HK-2 (cell line): ENCODE measurements around the gene COG7.
"Not testable (repeated sequence)": the region's sequence is repeated elsewhere in the genome, so short reads cannot be mapped to it uniquely, and the experiment has no call there.

ENCODE experiments used
- DNase-seq: peaks from one replicate; pipeline ENCODE4 v3.0.0-alpha.2; 2018; ENCODE audit not compliant: unreplicated experiment

COG7 gene

DNA sequence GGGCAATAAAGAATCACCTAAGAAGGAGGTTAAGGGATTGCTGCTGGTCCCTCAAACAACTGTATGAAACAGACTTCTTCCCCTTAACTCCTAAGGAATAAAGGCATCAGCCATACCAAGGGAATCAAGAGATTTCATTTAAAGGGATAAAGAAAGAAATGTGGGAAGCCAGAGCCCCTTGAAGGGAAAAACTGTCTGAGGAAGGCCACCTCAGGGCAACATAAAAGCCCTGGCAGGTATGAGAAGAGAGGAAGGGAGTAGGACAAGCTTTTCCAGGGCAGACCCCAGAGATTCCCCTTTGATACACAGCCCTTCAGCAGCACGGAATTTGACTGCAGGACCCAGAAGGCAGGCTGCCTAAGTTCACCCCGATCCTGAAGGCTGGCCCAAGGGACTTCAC lies 43.5 kb downstream of the COG7 start:
- no peak for DNase-seq

DNA sequence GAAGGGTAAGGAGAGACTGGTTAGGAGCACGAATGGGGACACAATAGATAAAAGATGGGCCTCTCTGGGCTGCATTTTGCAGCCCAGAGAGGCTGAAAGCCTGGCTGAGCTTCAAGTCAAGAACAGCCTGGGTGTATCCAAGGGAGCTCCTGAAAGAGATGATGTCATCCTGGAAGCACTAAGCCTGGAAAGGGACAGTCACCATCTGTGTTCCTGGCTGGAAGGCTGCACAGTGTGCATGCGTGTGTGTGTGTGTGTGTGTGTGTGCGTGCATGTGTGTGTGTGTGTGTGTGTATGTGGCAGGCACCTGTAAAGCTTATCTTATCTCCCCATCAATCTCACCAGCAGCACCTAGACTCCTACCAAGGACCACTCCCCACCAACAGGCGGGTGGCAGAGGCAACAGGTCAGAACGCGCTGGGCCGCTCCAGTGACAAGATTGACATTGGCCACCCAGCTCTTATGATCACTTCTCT lies 44.1 kb downstream of the COG7 start:
- DNase-seq, result peak; percentile 11

DNA sequence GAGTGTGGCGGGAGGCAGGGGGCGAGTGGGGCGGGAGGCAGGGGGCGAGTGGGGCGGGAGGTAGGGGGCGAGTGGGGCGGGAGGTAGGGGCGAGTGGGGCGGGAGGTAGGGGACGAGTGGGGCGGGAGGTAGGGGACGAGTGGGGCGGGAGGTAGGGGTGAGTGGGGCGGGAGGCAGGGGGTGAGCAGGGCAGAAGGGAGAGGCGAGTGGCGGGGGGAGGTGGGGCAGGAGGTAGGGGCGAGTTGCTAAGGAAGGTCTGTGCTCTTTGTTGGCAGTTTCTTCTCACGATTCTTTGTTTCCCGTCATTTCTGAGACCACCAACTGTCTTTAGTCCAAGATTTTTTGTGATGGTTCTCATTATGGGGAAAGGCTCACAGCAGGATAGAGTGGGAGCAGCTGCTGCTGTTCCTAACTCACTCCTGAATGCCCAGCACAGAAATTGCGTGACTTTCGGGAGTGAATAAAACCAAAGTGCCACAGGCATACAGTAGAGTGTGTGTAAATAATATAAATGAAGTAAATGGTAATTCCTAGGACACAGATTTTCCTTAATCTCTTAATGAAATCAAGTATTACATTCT lies 44.7 kb downstream of the COG7 start:
- DNase-seq, result no peak

GRCh38 chr16:23407436-23408127 lies 45.4 kb downstream of the COG7 start:
- no peak for DNase-seq

GRCh38 chr16:23406546-23407240 lies 46.3 kb downstream of the COG7 start:
- DNase-seq, result no peak

GRCh38 chr16:23406024-23406423 lies 47.0 kb downstream of the COG7 start:
- DNase-seq, result no peak

- DNase-seq, result no peak
Measured at GRCh38 chr16:23403547-23403946, 49.4 kb downstream of the COG7 start.

DNA sequence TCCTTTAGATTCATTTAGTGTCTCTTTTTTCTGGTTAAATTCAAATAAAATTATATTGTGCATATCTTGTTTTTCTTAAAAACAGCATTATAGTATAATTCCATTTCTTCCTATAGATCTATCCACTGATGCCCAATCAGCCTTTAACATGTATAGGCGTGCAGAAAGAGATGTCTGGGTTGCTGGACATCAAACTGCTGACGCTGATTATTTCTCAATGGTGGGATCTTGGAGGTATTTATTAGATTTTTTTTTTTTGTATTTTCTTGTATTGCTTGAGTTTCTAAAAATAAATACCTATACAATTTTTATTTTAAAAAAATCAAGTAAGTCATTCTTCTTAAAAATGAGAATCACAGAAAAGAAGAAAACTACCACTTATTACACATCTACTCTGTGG lies 50.9 kb downstream of the COG7 start:
- no peak for DNase-seq

- no peak for DNase-seq
Measured at GRCh38 chr16:23401139-23401538, 51.9 kb downstream of the COG7 start.

GRCh38 chr16:23400447-23400846 lies 52.5 kb downstream of the COG7 start:
- DNase-seq, result not testable (repeated sequence)

DNA sequence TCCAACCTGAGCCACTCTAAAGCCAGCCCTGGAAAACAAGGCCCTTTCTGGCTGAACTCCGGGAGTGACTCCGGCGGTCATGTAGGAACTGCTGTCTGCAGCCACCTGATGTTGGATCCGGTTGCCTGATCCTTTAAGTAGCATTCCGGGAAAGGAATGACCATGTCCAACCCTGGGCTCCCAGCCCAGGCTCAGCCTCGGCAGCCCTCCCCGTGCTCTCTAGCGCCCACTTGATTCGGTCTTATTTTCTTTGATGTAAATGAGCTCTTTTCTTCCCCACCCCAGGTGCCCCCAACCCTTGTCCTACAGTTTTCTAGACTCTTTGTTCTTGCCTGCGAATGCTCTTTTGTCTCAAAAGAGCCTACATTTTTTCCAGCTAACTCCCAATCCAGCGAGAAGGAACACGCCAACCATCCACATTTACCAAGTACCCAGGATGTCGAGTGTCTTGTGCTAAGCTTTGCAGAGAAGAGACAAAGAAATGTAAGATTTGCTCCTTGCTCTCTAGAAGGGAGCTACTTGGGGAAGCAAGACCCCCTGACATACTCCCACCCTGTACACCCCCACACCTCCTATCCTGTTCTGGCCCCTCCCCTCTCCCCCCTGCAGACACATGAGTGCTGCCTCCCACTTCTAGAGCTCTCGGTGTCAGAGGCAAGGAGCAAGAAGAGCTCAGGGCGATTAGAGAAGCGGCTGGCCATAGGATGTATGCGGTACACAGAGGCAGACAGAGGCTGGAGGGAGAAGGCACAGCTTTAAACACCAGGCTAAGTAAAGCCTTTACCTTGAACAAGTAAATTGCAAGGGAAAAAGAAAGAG lies 53.8 kb downstream of the COG7 start:
- no peak for DNase-seq

- DNase-seq, result no peak
Measured at GRCh38 chr16:23397464-23397863, 55.5 kb downstream of the COG7 start.

DNA sequence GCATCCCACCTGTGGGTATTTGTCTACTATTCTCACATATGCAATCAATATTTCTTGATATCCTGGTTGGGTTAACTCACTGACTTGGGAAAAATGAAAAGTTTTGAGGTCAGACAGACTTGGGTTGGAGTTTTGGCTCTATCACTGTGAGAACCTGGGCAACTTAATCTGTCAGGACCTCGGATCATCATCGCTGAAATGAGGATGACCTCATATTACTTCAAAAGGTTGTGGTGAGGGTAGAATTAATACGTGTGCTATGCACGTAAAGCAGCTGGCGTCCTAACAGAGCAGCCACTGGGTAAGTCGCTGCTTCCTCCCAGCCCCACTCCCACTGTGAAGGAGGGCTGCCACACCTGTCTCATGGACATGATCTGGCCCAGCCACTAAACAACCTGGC lies 57.3 kb downstream of the COG7 start:
- DNase-seq, result no peak

DNA sequence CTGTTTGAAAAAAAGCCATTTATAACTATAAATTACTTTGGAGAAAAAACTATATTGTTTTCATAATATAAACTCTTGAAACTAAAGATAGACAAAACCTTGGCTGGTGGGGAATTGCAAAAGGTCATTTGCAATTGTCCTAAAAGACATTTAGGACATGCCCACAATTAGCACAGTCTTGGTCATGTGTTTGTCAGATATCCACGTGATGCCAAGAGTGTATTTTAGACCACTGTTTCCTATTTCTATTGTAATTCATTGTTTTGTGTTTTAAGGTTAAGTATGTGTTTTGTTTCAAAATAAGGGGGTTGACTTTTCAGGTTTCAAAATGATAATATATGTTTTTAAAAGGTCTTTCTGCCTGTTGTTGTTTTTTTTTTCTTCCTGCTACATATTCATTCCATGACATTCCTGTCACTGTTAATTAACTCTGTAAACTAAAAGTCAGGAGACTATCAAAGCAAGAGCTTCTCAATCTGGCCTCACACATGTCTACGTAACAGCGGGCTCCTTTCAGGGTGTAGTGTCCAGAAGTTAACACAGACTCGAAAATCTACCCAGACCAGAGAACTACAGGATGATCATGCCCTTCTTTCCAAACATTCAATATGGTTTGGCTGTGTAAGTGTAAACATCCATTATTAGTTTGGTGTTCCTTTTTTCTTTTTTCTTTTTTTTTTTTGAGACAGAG lies 58.7 kb downstream of the COG7 start:
- DNase-seq, result no peak

DNA sequence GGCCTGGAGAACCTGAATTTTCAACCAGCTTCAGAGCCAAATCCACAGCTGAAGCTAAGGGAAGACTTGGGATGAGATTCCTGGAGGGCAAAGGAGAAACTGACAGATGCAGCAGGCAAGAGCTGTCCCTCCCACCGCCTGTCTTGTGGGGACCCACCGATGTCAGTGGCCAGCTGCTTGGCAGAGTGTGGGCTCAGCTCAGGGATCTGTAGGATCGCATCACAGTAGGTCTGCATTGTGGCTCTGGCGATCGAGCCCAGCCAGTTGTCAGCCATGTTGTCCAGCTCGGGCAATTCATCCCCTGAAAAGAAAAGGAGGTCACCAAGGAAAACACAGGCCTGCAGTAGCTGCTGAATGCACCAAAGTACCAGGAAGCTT lies 60.8 kb downstream of the COG7 start:
- no peak for DNase-seq

DNA sequence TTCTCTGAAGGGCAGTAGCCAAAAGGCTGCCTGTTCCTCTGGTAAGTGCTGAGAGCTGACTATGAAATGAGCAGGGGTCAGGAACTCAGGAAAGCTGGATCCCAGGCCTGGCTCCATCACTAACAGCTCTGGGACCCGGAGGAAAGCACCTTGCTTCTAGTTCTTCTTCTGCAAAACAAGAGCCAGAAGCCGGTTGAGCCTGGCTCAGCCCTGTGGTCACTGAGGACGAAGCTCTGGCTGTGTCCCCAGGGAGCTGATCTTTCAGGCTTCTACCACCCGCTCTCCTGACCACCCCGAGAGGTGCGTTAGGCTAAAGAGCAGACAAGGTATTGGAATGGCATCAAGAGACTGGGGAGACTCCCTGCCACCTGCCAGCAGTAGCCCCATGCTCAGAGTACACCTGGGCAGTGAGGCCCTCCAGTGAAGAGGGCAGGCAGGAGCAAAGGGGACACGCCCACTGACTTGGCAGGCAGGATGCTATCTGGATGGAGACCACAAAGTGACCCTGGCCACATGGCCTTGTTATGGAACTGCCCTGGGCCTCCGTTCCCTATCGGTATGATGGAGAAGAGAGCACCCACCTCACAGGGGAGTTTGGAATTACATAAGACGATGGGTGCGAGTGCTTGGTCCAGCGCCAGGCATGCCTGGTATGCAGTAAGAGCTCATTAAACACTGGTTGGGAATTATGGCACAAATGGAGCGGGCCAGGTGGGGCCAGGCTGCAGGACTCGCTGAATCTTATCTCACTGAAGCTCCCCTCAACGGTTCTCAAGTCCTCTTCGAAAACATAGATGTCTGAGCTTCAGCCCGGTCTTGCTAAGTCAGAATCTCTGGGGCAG lies 61.4 kb downstream of the COG7 start:
- DNase-seq, result no peak

DNA sequence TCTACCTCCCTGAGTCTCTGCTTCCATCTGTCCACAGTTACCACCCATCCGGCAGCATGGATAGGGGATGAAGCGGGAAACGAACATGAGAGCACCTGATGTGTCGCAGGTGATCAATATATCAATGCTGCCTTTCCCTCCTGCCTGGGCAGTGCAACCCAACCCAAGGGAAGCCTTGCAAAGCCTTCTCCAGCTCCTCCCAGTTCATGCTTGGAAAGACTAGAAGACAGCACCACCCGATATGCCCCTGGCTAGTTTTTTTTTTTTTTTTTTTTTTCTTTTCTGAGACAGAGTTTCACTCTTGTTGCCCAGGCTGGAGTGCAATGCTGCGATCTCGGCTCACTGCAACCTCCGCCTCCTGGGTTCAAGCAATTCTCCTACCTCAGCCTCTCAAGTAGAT lies 63.1 kb downstream of the COG7 start:
- not testable (repeated sequence) for DNase-seq

DNA sequence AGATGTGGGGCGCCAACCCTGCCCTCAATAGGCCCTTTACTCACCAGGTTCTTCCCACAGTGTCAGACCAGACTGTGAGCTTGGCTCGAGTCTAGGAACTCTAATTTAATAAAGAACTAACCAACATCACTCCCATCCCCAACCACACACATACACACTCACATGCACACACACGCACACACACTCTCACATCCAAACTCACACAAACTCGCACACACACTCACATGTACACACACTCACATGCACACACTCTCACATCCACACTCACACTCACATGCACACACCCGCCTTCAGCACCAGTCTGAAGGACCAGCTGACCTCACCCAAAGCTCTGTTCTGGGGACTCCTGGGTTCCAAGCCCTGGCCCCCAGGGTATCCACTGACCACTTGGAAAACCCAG lies 63.8 kb downstream of the COG7 start:
- no peak for DNase-seq

DNA sequence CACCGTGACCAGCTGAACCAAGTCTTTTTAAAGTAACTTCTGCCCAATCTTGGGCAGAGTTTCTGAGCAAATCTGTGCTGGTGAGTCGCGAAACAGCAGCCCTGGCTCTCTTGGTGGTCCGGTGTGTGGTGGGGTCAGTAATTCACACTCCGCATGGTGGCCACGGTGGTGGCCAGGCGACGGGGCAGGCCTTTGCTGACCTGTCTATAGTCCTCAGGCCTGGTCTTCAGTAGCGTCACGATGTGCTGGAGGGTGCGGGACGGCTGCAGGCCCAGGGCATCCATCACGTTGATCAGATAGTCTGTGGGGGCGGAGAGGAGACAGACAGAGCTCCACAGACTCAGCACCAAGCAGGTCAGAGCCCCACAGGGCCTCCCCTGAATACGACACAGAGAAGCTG lies 64.2 kb downstream of the COG7 start:
- DNase-seq, result no peak

GRCh38 chr16:23387666-23388065 lies 65.3 kb downstream of the COG7 start:
- DNase-seq, result no peak

DNA sequence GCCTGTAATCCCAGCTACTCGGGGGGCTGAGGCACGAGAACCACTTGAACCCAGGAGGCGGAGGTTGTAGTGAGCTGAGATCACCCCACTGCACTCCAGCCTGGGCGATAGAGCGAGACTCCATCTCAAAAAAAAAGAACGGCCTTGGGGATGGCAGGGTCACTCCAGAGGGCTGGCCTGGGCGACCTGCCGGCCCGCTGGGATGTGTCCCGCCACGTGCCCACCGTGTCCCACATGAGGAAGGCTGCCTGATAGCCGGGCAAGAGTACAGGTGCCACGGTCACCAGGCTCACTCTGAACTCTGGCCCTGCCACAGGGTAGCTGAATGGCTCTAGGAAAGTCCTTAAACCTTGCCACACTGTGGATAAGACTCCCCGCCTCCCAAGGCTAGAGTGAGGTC lies 67.5 kb downstream of the COG7 start:
- DNase-seq, result no peak
